ELR (cell line): ENCODE results near the gene PDE1C.

Experiments used
- DNase-seq: peaks from one replicate; pipeline ENCODE4 v3.0.0-alpha.2; 2015; ENCODE audit warnings: low read depth

PDE1C gene

GRCh38 chr7:31938650-31939049 lies 131.6 kb downstream of the PDE1C start:
- DNase-seq: peak; percentile 90

GRCh38 chr7:31937982-31938381 lies 132.2 kb downstream of the PDE1C start:
- no peak for DNase-seq

GRCh38 chr7:31935124-31936054 lies 134.8 kb downstream of the PDE1C start:
- peak; percentile 61 for DNase-seq

DNA sequence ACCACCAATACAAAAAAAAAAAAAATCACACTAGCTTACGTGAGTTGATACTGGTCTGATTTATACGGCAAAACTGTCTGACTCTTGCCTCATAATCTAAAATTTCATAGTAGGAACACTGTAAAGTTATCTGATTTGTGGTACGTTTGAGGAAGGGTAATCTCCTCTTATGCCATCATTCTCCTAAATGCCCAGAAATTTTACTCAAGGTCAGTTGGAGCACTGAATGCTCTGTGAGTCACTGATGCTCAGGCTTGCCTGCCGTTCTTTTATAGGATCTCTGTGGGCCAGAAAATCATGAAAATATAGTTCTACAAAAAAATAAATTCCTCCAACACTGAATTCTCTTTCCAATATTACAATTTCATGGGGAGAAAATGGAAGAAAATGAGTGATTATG lies 135.7 kb downstream of the PDE1C start:
- no peak for DNase-seq

GRCh38 chr7:31933481-31933880 lies 136.7 kb downstream of the PDE1C start:
- peak; percentile 27 for DNase-seq

DNA sequence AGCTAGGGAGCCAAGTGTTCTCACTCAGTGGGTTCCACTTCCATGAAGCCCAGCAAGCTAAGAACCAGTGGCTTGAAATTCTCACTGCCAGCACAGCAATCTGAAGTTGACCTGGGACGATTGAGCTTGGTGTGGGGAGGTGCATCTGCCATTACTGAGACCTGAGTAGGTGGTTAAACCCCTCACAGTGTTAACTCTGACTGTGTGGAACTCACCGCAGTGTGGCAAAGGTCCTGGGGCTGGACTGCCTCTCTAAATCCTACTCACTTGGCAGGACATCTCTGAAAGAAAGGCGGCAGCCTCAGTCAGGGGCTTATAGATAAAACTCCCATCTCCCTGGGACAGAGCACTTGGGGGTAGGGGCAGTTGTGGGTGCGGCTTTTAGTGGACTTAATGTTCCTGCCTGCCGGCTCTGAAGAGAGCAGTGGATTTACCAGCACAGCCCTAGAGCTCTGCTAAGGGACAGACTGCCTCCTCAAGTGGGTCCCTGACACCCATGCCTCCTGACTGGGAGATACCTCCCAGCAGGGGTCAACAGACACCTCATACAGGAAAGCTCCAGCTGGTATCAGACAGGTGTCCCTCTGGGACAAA lies 143.1 kb downstream of the PDE1C start:
- no peak for DNase-seq

GRCh38 chr7:31925753-31926454 lies 144.3 kb downstream of the PDE1C start:
- no peak for DNase-seq

DNA sequence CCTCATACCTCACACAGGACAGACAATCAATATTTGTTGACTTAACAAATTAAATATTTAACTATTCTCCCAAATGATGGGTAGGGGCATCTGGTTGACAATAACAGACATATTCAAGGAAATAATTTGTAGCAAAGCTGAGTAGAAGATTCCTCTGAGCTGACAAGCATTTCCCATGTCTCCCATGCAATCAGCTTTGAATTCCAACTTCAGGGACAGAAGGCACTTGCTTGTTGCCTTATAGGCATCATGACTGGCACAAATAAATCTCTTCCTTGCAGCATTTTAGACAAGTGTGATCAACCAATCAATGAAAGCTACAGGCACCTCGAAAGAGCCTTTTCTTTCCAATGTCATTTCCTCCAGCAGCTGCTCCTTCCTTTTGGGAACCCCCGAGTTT lies 146.0 kb downstream of the PDE1C start:
- DNase-seq: no peak

DNA sequence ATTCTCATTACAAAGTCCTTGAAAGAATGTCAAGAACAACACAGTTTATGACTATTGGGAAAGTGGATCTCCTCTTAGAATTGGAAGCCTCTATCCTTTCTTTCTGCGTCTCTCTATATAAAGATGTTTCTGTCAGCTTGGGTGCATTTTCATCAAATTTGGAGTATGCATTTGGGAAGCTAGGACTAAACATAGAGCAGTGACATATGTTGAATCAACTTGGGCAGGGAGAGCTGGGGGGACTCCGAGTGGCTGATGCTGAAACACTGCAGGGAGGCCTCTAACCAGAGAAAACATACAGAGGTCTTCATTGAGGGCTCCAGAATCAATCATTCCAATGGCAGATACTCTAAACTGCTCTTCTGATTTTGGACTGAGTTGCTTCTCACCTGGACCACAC lies 147.4 kb downstream of the PDE1C start:
- DNase-seq: no peak

DNA sequence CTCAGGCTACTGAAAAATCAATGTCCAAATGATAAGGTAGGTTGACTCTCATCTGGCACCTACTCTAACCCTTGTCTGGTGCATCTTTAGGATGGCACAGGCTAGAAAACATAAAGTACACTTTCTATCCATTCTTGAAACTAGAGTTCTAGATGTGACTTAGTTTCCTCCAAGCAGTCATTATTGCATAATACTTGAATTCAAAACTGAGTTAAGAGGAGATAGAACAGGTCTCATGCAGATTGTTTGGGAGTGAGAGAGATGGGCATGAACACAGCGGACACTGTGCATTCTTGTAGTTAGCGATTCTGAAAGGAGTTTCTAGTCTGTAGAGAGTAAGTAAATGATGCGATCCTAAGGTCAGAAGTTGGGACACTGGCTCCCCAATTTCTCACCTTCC lies 149.2 kb downstream of the PDE1C start:
- DNase-seq: no peak

DNA sequence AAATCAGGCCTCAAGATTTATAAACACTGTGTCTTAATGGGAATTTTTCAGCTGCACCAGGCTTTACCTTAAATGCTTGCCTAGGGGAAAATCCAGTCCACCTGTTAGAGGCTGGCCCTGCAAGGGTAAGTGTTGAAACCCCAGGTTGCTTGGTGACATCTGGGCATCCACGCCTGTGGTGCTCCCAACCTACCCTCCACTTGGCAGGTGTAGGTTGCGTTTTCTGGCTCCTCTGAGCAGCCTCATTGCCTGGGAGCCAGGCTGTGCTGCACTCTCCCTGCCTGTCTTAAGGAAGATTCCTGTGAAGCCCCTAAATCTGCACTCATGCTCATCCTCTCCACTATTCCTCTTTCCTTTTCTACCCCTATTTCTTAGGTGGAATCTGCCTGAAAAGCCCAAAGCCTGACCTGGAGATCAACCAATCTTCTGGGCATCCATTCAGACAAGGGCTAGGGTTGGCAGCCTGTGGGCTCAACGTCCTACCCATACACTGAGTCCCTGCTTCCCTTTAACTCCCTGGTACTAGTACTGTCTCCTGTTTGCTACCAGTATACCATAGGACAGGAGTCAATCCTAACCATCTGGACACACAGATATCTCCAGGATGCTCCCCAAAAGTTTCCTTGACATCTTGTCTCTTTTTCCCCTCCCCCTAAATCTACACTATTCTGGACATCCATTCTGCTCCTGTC lies 150.4 kb downstream of the PDE1C start:
- DNase-seq: no peak

GRCh38 chr7:31918706-31919393 lies 151.4 kb downstream of the PDE1C start:
- DNase-seq: no peak

- no peak for DNase-seq
These were observed 153.0 kb downstream of the PDE1C start for GRCh38 chr7:31917256-31917655.

DNA sequence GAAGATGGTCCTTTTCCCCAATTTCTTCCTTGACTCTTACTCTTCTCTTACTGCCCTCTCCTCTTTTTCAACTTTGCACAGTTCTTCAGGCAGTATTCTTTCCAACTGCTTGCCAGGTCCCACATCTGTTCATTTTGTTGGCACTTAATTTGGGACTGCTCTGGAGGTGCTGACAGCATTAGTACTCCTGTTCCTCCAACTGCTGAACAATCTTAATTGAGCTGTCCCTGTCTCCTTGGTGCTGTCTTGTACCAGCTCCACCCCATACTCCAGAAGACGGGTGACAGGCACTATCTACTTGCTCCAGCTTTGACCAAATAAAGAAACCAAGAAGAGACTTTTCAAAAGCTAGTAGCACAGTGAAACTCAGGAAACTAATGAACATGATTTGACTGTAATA lies 160.0 kb downstream of the PDE1C start:
- no peak for DNase-seq

DNA sequence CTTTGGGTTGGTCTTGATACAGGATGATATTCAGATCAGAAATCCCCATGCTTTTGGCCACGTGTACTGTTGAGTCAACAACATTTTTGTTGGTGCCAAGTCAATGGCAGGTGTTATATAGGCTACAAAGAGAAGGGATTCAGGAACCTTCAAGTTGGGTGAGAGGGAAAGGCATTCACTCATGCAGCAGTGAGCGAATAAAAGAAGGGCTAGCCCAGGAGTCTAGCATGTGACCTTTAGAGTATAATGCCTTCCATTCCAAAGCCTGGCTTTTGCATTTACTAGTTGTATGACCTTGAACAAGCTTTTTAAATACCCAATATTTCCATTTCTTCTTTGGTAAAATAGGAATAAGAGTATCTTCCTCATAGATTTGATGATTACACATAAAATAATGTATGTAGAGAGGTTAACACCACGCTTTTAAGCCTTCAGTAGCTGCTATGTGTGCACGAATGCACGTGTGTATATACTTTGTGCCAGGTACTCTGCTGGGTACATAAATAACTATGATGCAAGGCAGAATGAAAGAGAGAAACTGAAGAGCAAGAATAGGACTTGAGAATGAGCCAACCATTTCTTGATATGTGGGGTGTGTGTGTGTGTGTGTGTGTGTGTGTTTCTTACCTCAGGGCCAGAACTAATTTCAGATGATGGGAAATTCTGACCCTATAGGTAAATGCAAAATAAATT lies 163.6 kb downstream of the PDE1C start:
- DNase-seq: no peak

GRCh38 chr7:31903962-31904361 lies 166.2 kb downstream of the PDE1C start:
- DNase-seq: no peak

GRCh38 chr7:31899356-31899927 lies 170.8 kb downstream of the PDE1C start:
- DNase-seq: no peak

- no peak for DNase-seq
These were observed 173.3 kb downstream of the PDE1C start for GRCh38 chr7:31896925-31897324.

- DNase-seq: no peak
These were observed 175.9 kb downstream of the PDE1C start for GRCh38 chr7:31894308-31894707.

DNA sequence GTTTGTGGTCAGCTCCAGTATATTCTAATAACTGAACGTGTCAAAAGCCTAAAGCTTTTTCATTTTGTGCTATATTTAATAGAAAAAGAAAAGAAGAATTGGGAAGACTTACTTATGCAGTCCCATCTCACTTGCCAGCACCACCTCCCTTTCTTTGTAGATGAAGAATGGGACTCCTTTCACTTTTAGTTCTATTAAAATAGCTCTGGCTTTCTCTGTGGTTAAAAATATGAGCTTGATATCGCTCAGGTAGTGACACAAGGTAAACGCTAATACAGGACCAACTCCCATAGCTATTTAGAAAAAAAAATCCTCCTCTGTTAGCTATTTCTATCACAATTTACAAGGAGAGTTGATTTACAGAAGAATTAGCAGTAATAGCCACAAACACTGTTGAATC lies 176.8 kb downstream of the PDE1C start:
- no peak for DNase-seq
